Karpas-422 (cell line): ENCODE data around the gene PRSS3. TPM values are rescaled to one million over a fixed set of nuclear protein-coding genes. Genes with fewer than 3 reads are reported as not detected.
"Not testable (repeated sequence)": the region's sequence is repeated elsewhere in the genome, so short reads cannot be mapped to it uniquely, and the experiment has no call there.

Experiments
- DNase-seq: peaks from one replicate; pipeline ENCODE4 v3.0.0-alpha.2; 2015
- H2AFZ ChIP-seq: fragments of 200-600 bp; sonication (generic); 2 replicates; pipeline ENCODE4 v1.6.1; 2014; ENCODE audit warnings: antibody characterized with exemption, low read length, mixed read lengths
- H3K27ac ChIP-seq: fragments of 200-600 bp; sonication (generic); 2 replicates; pipeline ENCODE4 v1.5.1; 2014; ENCODE audit warnings: mild to moderate bottlenecking, low read length, moderate library complexity
- H3K27me3 ChIP-seq: fragments of 200-600 bp; sonication (generic); 2 replicates; pipeline ENCODE4 v1.6.1; 2014; ENCODE audit warnings: low read length, mixed read lengths
- H3K36me3 ChIP-seq: fragments of 200-600 bp; sonication (generic); 2 replicates; pipeline ENCODE4 v1.6.1; 2014; ENCODE audit warnings: low read length, mixed read lengths; ENCODE audit not compliant: insufficient read depth
- H3K4me1 ChIP-seq: fragments of 200-600 bp; sonication (generic); 2 replicates; pipeline ENCODE4 v1.6.1; 2014; ENCODE audit warnings: mild to moderate bottlenecking, low read length, mixed read lengths
- H3K4me2 ChIP-seq: fragments of 200-600 bp; sonication (generic); 2 replicates; pipeline ENCODE4 v1.6.1; 2014; ENCODE audit warnings: low read length, low read depth, mild to moderate bottlenecking; ENCODE audit not compliant: poor library complexity, severe bottlenecking
- H3K4me3 ChIP-seq: fragments of 200-600 bp; sonication (generic); 2 replicates; pipeline ENCODE4 v1.5.1; 2014; ENCODE audit warnings: mild to moderate bottlenecking, antibody characterized with exemption, low read length, mixed read lengths
- H3K79me2 ChIP-seq: fragments of 200-600 bp; sonication (generic); 2 replicates; pipeline ENCODE4 v1.6.1; 2014; ENCODE audit warnings: mild to moderate bottlenecking, low read length, mixed read lengths
- H3K9ac ChIP-seq: fragments of 200-600 bp; sonication (generic); 2 replicates; pipeline ENCODE4 v1.6.0; 2014; ENCODE audit warnings: low read length
- H3K9me2 ChIP-seq: fragments of 200-600 bp; sonication (generic), shearing (Covaris generic); replicated peaks from 2 replicates; pipeline ENCODE4 v1.6.0; 2014; ENCODE audit warnings: mild to moderate bottlenecking, low read length, moderate library complexity; ENCODE audit not compliant: insufficient read depth
- H3K9me3 ChIP-seq: fragments of 300-700, 200-600 bp; sonication (generic); 2 replicates; pipeline ENCODE4 v1.6.1; 2014; ENCODE audit warnings: low read length, mixed read lengths
- H4K20me1 ChIP-seq: fragments of 200-600 bp; sonication (generic); 2 replicates; pipeline ENCODE4 v1.6.1; 2014; ENCODE audit warnings: mild to moderate bottlenecking, antibody characterized with exemption, low read length, low read depth; ENCODE audit not compliant: insufficient read depth
- total RNA-seq: library from RNA; depleted of rRNA; stranded (reverse); fragments of >200 nt; shearing (Covaris generic); gene quantifications from 2 replicates; pipeline ENCODE4 v1.2.3, GENCODE V29; 2014; ENCODE audit warnings: low replicate concordance

The PRSS3 gene
- total RNA-seq, 1 experiment from 2014 or later, result not detected

DNA sequence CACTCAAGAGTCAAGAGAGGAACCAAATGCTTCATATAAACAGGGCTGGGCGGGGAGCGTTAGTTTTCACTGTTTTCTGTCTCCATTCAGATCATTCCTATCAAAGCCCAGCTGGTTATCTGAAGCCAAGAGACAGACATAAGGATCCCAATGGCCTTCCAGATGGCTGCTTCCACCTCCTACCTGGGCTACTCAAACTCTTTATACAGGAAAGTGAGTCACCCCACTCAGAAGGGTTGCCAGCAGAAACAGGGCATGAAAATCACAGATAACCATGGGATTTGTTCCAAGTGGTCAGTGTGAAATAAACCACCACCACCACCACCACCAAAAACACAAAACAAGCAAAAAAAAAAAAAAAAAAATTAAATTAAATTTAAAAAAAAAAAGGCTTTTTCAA is 5.5 kb downstream of the PRSS3 start:
- Histone ChIP-seq H4K20me1 (no peaks in the 10 kb centered on the region), H3K79me2 (no peaks in the 10 kb centered on the region), H2AFZ (no peak overlapping the region), H3K36me3 (no peaks in the 10 kb centered on the region), H3K9ac (no peak overlapping the region), H3K4me2 (no peak overlapping the region), H3K4me1 (no peaks in the 10 kb centered on the region), H3K9me3 (no peaks in the 10 kb centered on the region), H3K27me3 (no peaks in the 10 kb centered on the region), H3K27ac (no peak overlapping the region), H3K9me2 (no peaks in the 10 kb centered on the region), H3K4me3 (no peak overlapping the region)
- no peak for DNase-seq

DNA sequence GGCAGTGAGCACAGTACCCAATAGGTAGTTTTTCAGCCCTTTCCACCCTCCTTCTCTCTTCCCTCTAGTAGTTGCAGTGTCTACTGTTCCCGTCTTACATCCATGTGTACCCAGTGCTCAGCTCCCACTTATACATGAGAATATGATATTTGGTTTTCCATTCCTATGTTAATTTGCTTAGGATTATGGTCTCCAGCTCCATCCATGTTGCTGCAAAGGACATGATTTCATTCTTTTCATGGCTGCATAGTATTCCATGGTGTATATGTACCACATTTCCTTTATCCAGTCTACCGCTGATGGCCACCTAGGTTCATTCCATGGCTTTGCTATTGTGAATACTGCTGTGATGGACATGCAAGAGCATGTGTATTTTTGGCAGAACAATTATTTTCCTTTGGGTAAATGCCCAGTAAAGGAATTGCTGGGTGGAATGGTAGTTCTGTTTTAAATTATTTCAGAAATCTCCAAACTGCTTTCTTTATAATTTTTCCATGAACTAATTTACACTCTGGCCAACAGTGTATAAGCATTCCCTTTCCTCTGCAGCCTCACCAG is 6.7 kb downstream of the PRSS3 start:
- not testable (repeated sequence) for H3K4me2 ChIP-seq, H3K9me3 ChIP-seq, H4K20me1 ChIP-seq, H3K9ac ChIP-seq, H3K4me1 ChIP-seq, H3K36me3 ChIP-seq, H3K27ac ChIP-seq, H3K4me3 ChIP-seq, DNase-seq, H3K9me2 ChIP-seq, H2AFZ ChIP-seq, H3K27me3 ChIP-seq, H3K79me2 ChIP-seq

DNA sequence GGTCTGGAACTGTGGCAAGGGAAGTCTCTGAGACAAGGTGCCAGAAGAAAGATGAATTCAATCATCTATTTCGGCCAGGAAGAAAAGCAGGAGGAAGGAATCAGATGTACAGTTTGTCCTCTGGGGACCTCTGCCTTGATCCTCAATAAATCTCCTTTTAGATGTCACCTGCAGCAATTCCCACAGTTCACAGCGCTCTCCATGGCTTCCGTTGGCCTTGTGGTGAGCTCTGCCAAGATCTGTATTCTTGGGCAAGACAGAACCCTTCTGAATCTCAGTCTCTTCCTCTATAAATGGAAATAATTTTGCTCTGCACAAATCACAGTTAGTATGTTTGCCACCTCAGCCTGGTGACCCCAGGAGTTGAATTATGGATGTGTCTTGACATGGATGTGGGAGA is 8.8 kb downstream of the PRSS3 start:
- H3K79me2 ChIP-seq, H3K4me1 ChIP-seq, H3K4me3 ChIP-seq, H3K9me2 ChIP-seq, H3K36me3 ChIP-seq, H2AFZ ChIP-seq, H3K9ac ChIP-seq, H3K4me2 ChIP-seq, H3K27ac ChIP-seq, H3K27me3 ChIP-seq, DNase-seq, H3K9me3 ChIP-seq, H4K20me1 ChIP-seq: not testable (repeated sequence)

DNA sequence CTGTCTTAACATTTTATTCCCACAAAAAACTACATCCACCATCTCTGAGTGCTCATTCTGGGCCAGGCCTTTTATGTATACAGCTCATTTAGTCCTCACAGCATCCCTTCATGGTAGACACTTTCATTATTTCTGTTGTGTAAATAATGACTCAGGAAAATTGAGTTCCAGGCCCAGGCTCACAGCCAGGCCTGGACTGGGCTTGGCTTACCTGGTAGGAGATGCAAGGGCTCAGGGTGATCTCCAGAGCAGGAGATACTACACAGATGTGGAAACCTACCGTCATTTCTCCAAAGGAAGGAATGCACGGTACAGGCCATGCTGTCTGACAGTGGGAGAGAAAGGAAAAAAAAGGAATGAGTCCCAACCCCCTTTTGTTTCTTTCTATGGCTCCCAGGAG is 11.8 kb downstream of the PRSS3 start:
- H3K9me3 ChIP-seq, H3K4me3 ChIP-seq, H3K4me2 ChIP-seq, H3K36me3 ChIP-seq, H3K4me1 ChIP-seq, DNase-seq, H2AFZ ChIP-seq, H3K27me3 ChIP-seq, H3K9me2 ChIP-seq, H3K79me2 ChIP-seq, H3K27ac ChIP-seq, H4K20me1 ChIP-seq, H3K9ac ChIP-seq: not testable (repeated sequence)

DNA sequence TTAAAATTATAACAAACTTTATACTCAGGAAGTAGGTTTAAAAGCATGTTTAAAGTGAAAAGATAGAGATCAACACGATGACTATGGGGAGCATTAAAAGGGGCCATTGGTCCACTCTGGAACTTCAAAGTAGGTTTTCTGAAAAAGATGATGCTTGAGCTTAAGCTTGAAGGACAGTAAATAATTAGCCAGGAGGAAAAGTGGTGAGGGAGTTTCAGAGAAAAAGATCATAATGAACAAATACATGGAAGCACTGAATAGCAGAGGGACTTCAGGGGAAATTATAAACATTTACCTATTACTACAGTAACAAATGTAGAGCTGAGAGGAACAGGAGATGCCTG is 13.6 kb downstream of the PRSS3 start:
- not testable (repeated sequence) for H3K79me2 ChIP-seq, H3K27ac ChIP-seq, H3K27me3 ChIP-seq, H3K9me2 ChIP-seq, H2AFZ ChIP-seq, H3K4me1 ChIP-seq, H3K9me3 ChIP-seq, H3K36me3 ChIP-seq, DNase-seq, H4K20me1 ChIP-seq, H3K4me2 ChIP-seq, H3K9ac ChIP-seq, H3K4me3 ChIP-seq

DNA sequence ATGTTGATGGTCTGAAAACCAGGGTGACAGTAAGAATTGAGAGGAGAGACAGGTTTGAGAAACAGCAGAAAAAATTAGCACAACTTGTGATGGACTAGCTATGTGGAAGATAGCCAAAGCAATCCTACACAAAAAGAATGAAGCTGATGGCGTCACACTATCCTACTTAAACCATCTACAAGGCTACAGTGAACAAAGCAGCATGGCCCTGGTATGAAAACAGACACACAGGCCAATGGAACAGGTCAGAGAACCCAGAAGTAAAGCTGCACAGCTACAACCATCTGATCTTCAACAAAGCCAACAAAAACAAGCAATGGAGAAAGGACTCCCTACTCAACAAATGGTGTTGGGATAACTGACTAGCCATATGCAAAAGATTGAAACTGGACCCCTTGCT is 14.1 kb downstream of the PRSS3 start:
- H3K27me3 ChIP-seq, result no peaks in the 10 kb centered on the region
- H3K27ac ChIP-seq, result no peak overlapping the region
- peaks cover 11% of the 10 kb centered on the region for H3K4me1 ChIP-seq
- H3K36me3 ChIP-seq, result no peaks in the 10 kb centered on the region
- H3K4me2 ChIP-seq, result no peak overlapping the region
- H3K9ac ChIP-seq, result no peak overlapping the region
- no peaks in the 10 kb centered on the region for H3K79me2 ChIP-seq
- H2AFZ ChIP-seq, result no peak overlapping the region
- no peaks in the 10 kb centered on the region for H4K20me1 ChIP-seq
- no peaks in the 10 kb centered on the region for H3K9me3 ChIP-seq
- DNase-seq, result no peak
- no peaks in the 10 kb centered on the region for H3K9me2 ChIP-seq
- no peak overlapping the region for H3K4me3 ChIP-seq

DNA sequence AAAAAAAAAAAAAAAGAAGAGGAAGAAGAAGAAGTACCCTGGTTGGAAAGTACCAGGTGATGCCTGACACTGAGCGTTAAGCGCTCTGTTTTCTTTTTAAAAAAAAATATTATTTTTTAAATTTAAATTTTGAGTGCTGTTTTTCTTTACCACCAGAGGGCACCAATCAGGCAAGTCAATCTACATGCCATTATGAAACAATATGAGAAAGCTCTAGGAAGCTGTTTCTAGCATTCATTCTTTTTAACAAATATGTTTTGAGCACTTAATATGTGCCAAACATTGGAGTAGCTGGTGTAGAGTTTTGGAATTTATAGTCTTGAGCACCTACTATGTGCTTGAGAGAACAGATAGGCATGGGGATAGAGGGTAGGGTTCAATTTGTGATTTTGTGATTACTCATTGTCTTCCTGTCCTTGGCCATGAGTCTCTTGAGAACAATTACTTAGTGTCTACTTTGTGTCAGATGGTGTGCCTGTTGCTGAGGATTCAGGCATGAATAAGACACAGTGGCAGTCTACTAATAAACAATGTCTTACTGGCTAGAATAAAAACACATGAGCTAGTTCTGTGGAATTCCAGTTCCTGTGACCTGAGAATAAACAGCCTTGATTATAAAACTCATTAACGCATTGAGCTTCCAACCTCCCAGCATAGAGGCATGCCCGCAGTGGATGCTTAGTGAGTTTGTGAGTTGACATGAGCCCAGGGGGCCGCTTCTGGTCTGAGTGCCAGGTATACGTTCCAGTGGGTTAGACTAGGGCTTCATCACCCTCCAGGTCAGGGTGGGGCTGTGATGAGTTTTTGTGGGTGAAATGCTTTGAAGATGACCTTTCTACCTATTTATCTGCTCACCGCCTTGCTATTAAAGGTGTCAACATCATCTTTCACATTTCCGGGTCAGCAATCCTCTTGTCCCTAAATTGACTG is 18.6 kb downstream of the PRSS3 start:
- Histone ChIP-seq H2AFZ (no peak overlapping the region; the same call in 1 of the 2 replicates), H3K27me3 (no peaks in the 10 kb centered on the region), H3K4me2 (peak overlapping the region; percentile 9), H3K4me3 (no peak overlapping the region), H3K36me3 (no peaks in the 10 kb centered on the region), H3K9ac (0 out of 2 replicates have a peak overlapping the region, but pooled peaks have one; percentile 22), H4K20me1 (peaks cover 7% of the 10 kb centered on the region; the same call in 1 of the 2 replicates), H3K9me3 (no peaks in the 10 kb centered on the region), H3K9me2 (no peaks in the 10 kb centered on the region), H3K27ac (no peak overlapping the region), H3K79me2 (peaks cover 18% of the 10 kb centered on the region), H3K4me1 (peaks cover 26% of the 10 kb centered on the region)
- peak; percentile 83 for DNase-seq

DNA sequence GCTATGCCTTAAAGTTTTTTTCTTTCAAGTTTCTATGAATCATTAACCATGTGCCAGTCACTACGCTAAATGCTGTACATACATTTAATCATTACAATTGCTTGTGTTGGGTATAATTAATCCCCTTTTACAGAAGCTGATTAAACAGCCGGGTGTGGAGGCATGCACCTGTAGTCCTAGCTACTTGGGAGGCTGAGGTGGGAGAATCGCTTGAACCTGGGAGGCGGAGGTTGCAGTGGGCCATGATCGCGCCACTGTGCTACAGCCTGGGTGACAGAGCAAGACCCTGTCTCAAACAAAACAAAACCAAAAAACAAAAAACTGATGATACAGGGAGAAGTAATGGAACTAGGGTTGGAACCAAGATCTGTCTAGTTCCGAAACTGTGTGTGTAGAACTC is 20.4 kb downstream of the PRSS3 start:
- Histone ChIP-seq H3K36me3 (no peaks in the 10 kb centered on the region; the same call in 1 of the 2 replicates), H2AFZ (peak overlapping the region; percentile 64; the same call in 1 of the 2 replicates), H3K79me2 (peaks cover 36% of the 10 kb centered on the region), H3K9me2 (no peaks in the 10 kb centered on the region), H3K9ac (peak overlapping the region; percentile 89), H3K4me1 (peaks cover 43% of the 10 kb centered on the region), H3K27me3 (no peaks in the 10 kb centered on the region), H4K20me1 (peaks cover 11% of the 10 kb centered on the region; the same call in 1 of the 2 replicates), H3K4me2 (peak overlapping the region; percentile 92), H3K27ac (no peak overlapping the region), H3K9me3 (no peaks in the 10 kb centered on the region), H3K4me3 (peak overlapping the region; percentile 97)
- DNase-seq, result no peak
